ENCODE measurements around the gene MAPK8IP2. TPM values are rescaled to one million over a fixed set of nuclear protein-coding genes. Genes with fewer than 3 reads are reported as not detected.
"Not testable (repeated sequence)": the region's sequence is repeated elsewhere in the genome, so short reads cannot be mapped to it uniquely, and the experiment has no call there.

MAPK8IP2 gene
- total RNA-seq, 1 donor from 2014 or later = 0.13 TPM

DNA sequence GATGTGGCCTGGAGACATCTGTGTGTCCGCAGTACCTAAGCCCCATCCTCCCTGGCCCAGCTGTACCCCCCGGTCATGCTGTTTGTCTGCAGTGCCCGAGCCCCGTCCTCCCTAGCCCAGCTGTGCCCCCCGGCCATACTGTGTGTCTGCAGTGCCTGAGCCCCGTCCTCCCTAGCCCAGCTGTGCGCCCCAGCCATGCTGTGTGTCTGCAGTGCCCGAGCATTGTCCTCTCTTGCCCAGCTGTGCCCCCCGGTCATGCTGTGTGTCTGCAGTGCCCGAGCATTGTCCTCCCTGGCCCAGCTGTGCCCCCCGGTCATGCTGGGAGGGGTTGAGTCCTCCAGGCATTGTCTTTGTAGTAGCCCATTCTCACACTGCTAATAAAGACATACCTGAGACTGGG is 35.0 kb downstream of the MAPK8IP2 start:
- DNase-seq (ENCODE audit: low read depth in 2 of 2) = no peak

DNA sequence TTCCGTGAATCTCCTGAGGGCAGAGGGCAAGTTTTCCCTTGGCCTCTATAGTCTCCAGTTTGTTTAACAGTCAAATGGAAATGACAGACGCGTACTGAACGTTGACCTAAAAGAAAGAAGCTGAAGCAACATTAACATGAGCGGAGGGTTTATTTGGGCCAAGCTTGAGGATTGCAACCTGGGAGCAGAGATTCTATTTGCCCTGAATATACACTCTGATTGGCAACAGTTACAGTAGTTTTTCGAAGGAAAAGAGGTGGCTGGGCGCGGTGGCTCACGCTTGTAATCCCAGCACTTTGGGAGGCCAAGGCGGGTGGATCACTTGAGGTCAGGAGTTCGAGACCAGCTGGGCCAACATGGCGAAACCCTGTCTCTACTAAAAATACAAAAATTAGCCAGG is 39.7 kb downstream of the MAPK8IP2 start:
- DNase-seq (ENCODE audit: low read depth in 2 of 2) = not testable (repeated sequence)

DNA sequence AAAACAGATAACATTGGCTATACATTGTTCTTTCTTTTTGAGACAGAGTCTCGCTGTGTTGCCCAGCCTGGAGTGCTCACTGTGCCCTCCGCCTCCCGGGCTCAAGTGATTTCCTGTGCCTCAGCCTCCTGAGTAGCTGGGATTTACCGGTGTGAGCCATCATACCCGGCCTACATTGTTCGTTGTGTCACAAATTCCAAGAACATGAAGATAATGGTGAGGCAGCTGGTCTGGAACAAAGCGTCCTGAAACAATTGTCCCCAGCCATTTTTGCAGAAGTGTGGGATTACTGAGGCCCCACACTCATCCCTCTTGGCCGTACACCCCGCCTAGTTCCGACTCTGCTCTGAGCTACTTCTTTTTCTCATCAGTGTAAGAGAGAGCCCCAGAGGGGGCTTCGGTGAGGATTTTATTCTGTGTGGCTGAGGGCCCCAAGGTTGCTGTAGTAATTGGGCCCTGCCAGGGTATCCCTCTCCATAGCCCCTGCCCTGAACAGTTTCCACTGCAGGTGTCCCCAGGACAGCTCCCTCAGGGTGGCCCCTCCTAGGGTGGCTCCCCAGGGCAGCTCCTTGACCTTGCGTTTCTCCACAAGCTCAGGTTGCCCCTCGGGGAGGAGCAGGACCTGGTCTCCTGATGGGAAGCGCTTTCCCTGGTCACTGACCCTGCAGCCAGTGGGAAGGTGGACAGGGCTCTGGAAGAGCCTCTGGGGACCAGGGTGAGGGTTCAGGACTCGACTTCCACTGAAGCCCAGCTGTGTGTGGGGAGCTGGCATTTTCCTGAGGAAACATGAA is 40.5 kb downstream of the MAPK8IP2 start:
- peak in 1 of 2 donors; percentile 59 for DNase-seq (ENCODE audit: low read depth in 2 of 2)

DNA sequence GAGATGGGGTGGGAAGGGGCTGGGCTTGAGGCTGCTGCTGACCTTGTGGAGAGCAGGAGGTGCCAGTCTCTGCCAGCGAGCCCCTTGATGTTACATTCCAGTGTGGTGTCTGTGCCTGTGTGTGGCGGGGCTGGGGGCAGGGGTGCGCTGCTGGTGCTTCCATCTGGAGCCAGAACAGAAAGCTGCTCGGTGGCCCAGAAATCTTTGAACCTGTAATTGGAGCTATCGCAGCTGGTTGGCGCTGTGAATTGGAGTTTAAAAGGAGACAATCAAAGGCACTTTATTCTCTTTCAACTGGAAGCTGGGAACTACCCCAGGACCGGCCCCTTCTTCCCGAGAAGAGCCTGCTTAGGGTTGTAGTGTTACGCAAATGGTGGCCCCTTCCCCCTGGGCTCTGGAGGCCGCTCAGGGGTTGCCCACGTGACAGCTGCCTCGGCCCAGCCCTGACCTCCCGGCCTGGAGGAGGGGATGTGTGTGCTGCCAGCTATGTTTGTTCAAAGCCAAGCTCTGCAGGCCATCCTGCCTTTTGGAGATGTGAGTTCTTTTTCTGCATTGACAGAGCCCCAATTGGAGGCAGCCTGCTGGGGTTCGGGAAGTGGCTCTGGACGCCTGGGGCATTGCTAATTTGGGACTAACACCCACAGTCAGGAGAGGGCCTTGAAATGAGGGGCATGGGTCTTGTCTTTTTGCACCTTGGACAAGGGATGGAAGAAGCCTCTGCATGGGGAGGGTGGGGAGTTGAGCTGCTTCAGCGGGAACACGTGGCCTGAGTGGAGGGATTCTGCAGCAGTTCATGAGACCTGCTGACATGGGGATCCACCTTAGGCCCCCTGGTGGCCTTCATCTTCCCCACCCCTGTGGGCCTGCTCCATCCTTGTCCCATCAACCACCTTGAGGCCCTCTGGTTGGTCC is 41.4 kb downstream of the MAPK8IP2 start:
- DNase-seq (ENCODE audit: low read depth in 2 of 2) = peak; percentile 60 to 69

DNA sequence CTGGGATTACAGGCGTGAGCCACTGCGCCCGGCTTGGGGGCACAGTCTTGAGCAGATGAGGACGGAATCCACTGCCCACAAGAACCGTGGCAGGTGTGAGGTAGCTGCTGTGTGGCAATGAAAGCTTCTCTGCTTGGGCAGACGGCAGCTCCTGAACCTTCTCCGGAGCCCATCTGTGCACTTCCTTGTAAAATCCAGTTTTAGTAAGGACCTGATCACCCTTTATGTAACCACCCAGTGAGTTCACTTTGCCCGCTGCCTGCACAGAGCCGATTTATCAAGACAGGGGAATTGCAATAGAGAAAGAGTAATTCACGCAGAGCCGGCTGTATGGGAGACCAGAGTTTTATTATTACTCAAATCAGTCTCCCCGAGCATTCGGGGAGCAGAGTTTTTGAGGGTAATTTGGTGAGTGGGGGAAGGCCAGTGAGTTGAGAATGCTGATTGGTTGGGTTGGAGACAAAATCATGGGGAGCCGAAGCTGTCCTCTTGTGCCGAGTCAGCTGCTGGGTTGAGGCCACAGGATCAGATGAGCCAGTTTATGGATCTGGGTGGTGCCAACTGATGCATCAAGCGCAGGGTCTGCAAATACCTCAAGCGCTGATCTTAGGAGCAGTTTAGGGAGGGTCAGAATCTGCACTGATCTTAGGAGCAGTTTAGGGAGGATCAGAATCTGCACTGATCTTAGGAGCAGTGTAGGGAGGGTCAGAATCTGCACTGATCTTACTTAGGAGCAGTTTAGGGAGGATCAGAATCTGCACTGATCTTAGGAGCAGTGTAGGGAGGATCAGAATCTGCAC is 42.6 kb downstream of the MAPK8IP2 start:
- DNase-seq (ENCODE audit: low read depth in 2 of 2) = not testable (repeated sequence)

DNA sequence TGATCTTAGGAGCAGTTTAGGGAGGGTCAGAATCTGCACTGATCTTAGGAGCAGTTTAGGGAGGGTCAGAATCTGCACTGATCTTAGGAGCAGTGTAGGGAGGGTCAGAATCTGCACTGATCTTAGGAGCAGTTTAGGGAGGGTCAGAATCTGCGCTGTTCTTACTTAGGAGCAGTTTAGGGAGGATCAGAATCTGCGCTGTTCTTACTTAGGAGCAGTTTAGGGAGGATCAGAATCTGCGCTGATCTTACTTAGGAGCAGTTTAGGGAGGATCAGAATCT is 43.2 kb downstream of the MAPK8IP2 start:
- not testable (repeated sequence) for DNase-seq (ENCODE audit: low read depth in 2 of 2)

DNA sequence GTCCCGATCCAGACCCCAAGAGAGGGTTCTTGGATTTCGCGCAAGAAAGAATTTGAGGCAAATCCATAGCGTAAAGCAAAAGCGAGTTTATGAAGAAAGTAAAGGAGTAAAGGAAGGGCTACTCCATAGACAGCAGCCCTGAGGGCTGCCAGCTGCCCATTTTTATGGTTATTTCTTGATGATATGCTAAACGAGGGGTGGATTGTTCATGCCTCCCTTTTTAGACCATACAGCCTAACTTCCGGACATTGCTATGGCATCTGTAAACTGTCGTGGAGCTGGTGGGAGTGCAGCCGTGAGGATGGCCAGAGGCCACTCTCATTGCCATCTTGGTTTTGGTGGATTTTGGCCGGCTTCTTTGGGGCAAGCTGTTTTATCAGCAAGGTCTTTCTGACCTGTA is 52.7 kb downstream of the MAPK8IP2 start:
- no peak for DNase-seq (ENCODE audit: low read depth in 2 of 2)

DNA sequence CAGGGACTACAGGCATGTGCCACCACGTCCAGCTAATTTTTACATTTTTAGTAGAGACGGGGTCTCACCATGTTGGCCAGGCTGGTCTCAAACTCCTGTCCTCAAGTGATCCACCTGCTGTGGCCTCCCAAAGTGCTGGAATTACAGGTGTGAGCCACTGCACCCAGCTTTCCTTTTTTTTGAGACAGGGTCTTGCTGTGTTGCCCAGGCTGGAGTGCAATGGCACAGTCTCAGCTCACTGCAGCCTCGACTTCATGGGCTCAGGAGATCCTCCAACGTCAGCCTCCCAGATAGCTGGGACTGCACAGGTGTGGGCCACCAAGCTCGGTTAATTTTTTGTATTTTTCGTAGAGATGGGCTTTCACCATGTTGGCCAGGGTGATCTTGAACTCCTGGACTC is 54.1 kb downstream of the MAPK8IP2 start:
- DNase-seq (ENCODE audit: low read depth in 2 of 2) = not testable (repeated sequence)

DNA sequence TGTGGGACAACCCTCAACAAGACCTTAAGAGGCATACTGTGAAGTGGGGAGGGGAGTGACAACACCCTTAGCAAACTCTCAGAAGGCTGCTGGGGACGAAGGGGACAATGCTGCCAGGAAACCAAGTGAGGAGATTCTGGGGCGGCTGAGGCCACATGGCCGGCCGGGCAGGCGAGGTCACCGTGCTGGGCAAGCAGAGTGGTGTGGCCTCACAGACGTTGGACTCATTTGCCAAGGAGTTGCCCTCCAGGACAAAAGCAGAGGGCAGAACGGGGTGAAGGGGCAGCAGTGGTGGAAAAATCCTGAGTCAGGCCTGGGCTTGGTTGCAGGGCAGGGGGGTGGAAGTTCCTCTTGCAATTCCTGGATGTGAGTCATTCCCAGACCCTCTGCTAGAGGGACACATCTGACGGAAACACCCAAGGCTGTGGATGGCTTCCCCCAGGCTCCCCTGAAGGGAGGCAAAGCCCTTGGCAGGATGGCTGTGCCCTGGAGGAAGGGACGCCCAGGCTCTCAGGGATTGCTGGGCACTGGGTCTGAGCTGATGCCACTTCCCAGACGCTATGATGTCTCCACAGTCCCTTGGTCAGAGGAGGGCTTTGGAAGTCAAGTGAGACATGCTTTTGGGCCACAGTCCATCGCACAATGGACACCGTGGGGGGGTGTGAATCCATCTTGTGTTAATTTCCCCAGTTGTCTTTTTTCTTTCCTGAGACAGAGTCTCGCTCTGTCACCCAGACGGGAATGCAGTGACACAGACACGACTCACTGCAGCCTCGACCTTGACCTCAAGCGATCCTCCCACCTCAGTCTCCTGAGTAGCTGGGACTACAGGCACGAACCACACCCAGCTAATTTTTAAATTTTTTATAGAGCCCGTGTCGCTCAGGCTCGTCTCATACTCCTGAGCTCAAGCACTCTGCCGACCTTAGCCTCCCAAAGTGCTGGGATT is 55.8 kb downstream of the MAPK8IP2 start:
- peak; percentile 74 to 93 for DNase-seq (ENCODE audit: low read depth in 2 of 2)

DNA sequence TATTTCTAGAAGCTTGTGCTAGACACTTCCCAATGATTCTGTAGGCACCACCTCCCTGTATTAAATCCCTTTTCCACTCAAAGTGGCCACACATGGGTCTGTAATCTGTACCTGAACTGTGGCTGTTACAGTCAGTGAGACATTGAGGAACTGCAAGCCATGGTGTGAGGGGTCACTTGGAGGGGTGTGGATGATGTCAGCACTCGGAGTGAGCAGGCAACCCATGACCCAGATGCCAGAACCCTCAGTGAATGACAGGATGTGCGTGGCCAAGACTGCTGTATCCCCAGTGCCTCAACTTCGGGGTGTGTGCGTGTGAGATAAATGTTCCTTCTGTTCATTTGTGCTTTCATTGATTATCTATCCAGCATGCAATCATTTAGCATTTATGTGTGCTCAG is 57.3 kb downstream of the MAPK8IP2 start:
- peak in 1 of 2 donors; percentile 41 for DNase-seq (ENCODE audit: low read depth in 2 of 2)

DNA sequence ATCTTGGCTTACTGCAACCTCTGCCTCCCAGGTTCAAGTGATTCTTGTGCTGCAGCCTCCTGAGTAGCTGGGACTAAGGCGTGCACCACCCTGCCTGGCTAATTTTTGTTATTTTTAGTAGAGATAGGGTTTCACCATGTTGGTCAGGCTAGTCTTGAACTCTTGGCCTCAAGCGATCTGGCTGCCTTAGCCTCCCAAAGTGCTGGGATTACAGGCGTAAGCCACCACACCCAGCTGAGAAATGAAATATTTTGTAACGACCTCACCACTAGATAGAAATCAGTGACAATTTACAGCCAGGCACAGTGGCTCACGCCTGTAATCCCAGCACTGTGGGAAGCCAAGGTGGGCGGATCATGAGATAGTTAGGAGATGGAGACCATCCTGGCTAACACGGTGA is 59.1 kb downstream of the MAPK8IP2 start:
- not testable (repeated sequence) for DNase-seq (ENCODE audit: low read depth in 2 of 2)

DNA sequence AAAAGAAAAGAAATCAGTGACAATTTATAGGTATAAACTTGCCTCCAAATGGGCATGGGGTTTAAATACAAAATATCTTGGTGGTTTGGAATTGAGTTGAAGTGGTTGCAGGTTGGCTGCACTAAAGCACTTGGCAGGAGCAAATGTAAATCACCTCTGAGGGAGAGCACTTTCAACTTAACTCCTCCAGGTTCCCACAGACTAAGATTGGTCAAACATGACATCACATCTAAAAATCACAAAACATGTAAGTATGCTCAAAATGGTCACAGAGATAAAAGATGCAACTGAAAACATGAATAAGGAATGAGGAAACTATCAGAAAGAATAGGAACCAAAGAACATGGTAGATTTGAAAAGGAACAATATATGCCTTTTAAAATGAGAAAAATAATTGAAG is 59.7 kb downstream of the MAPK8IP2 start:
- DNase-seq (ENCODE audit: low read depth in 2 of 2) = no peak

Other genes starting within 250 kb of the MAPK8IP2 start
- gene SBF1, start 125.8 kb upstream of the MAPK8IP2 start, total RNA-seq = 26.7 and 35.4 TPM in 2 replicates
- 0.13 and 0.25 TPM in 2 replicates for gene ADM2, start 119.2 kb upstream of the MAPK8IP2 start, total RNA-seq
- gene MIOX, start 113.9 kb upstream of the MAPK8IP2 start, total RNA-seq = 0.13 TPM in 1 of 2 replicates, not detected in the other
- 18.4 and 32.6 TPM in 2 replicates for gene LMF2, start 93.1 kb upstream of the MAPK8IP2 start, total RNA-seq
- 22.0 and 22.2 TPM in 2 replicates for gene NCAPH2, start 92.6 kb upstream of the MAPK8IP2 start, total RNA-seq
- 2.8 and 3.1 TPM in 2 replicates for gene SCO2, start 75.2 kb upstream of the MAPK8IP2 start, total RNA-seq
- gene TYMP, start 70.8 kb upstream of the MAPK8IP2 start, total RNA-seq = 11.9 and 24.9 TPM in 2 replicates
- gene KLHDC7B, start 54.9 kb upstream of the MAPK8IP2 start, total RNA-seq = not detected in 2 replicates
- not detected in 2 replicates for gene SYCE3, start 37.9 kb upstream of the MAPK8IP2 start, total RNA-seq
- gene CPT1B, start 22.4 kb upstream of the MAPK8IP2 start, total RNA-seq = 0.77 and 4.3 TPM in 2 replicates
- 18.0 and 41.3 TPM in 2 replicates for gene CHKB, start 17.9 kb upstream of the MAPK8IP2 start, total RNA-seq
- gene ARSA, start 27.4 kb downstream of the MAPK8IP2 start, total RNA-seq = 8.0 and 18.6 TPM in 2 replicates
- 7.8 and 19.7 TPM in 2 replicates for gene SHANK3, start 72.0 kb downstream of the MAPK8IP2 start, total RNA-seq
- gene ACR, start 137.4 kb downstream of the MAPK8IP2 start, total RNA-seq = under 0.01 and 0.38 TPM in 2 replicates
- 3.1 and 5.8 TPM in 2 replicates for gene RABL2B, start 182.8 kb downstream of the MAPK8IP2 start, total RNA-seq